ENCODE data around the gene GBP5. TPM values are rescaled to one million over a fixed set of nuclear protein-coding genes. Genes with fewer than 3 reads are reported as not detected.

Gene GBP5
- total RNA-seq, 1 donor from 2014 or later, result 1.4 TPM

Other genes with a start within 250 kb of the GBP5 start
- 7.2 TPM for gene GBP3, start 250.0 kb downstream of the GBP5 start, total RNA-seq
- gene GBP1, start 207.7 kb downstream of the GBP5 start, total RNA-seq, result 42.4 TPM
- 15.4 TPM for gene GBP2, start 146.7 kb downstream of the GBP5 start, total RNA-seq
- not detected for gene GBP7, start 96.9 kb downstream of the GBP5 start, total RNA-seq
- 1.6 TPM for gene GBP4, start 73.9 kb downstream of the GBP5 start, total RNA-seq
- gene GBP6, start 91.2 kb upstream of the GBP5 start, total RNA-seq, result 0.39 TPM

Measured in skin of body (tissue), 1 donor.